ENCODE data around the gene ANXA6.

Gene ANXA6

GRCh38 chr5:151115272-151115905, 42.2 kb downstream of the ANXA6 start (continued):
- no peak for TF ChIP-seq ZNF513 (tag by site-specific recombination; IDR thresholded peaks at IDR 0.05)

GRCh38 chr5:151113651-151114050, 43.9 kb downstream of the ANXA6 start:
- CTCF ChIA-PET = interaction anchor here (1.0 to 8.9 kb wide), 7 partner anchors 9 to 125 kb away, joined by 3 to 247 read pairs (median 5); no protein-coding TSS in a partner anchor
- peaks cover 7 to 71% of the 10 kb centered on the region in 2 experiments; a peak in 2 of 3 replicates for H3K36me3 ChIP-seq (ENCODE audit: control insufficient read depth in 2 of 2, insufficient read depth in 1 of 2, low read length in 2 of 2)
- H3K4me3 ChIP-seq (ENCODE audit: low read depth, low read length) = no peak overlapping the region
- no peaks in the 10 kb centered on the region for H3K4me1 ChIP-seq (ENCODE audit: control insufficient read depth, insufficient read depth, low read length)
- POLR2A ChIA-PET = no interaction called here
- TF ChIP-seq ZBTB20 (tag by site-specific recombination; IDR thresholded peaks at IDR 0.05) (no peak), ZNF626 (tag by site-specific recombination; IDR thresholded peaks at IDR 0.05) (no peak), ZNF518A (tag by site-specific recombination; conservative IDR thresholded peaks at IDR 0.05; ENCODE audit: low read depth) (no peak), ZNF223 (tag by site-specific recombination; IDR thresholded peaks at IDR 0.05) (no peak), ZNF76 (tag by site-specific recombination; IDR thresholded peaks at IDR 0.05; ENCODE audit: borderline replicate concordance, low read depth) (no peak), ZNF548 (tag by site-specific recombination; IDR thresholded peaks at IDR 0.05) (no peak), ZXDB (tag by site-specific recombination; IDR thresholded peaks at IDR 0.05) (no peak), KLF8 (tag by site-specific recombination; IDR thresholded peaks at IDR 0.05) (no peak), KLF16 (tag by site-specific recombination; IDR thresholded peaks at IDR 0.05) (no peak), ZNF596 (tag by site-specific recombination; IDR thresholded peaks at IDR 0.05) (no peak), ZNF24 (tag by site-specific recombination; IDR thresholded peaks at IDR 0.05) (no peak), HOXA7 (CRISPR knock-in tag; IDR thresholded peaks at IDR 0.05; ENCODE audit: borderline replicate concordance) (no peak), ZNF132 (tag by site-specific recombination; IDR thresholded peaks at IDR 0.05; ENCODE audit: borderline replicate concordance) (no peak), ZNF664 (tag by site-specific recombination; IDR thresholded peaks at IDR 0.05) (no peak), RBAK (tag by site-specific recombination; IDR thresholded peaks at IDR 0.05) (no peak)
- no peaks in the 10 kb centered on the region for H3K9me3 ChIP-seq (ENCODE audit: control insufficient read depth, insufficient read depth, low read depth, low read length)
- H3K27ac ChIP-seq (ENCODE audit: extremely low read depth, low read depth, low read length) = no peak overlapping the region

GRCh38 chr5:151110992-151111391, 46.6 kb downstream of the ANXA6 start:
- POLR2A ChIA-PET = no interaction called here
- Histone ChIP-seq H3K4me1 (ENCODE audit: control insufficient read depth, insufficient read depth, low read length) (no peaks in the 10 kb centered on the region), H3K4me3 (ENCODE audit: low read depth, low read length) (no peak overlapping the region), H3K36me3 (ENCODE audit: control insufficient read depth in 2 of 2, insufficient read depth in 1 of 2, low read length in 2 of 2) (peaks cover 14 to 77% of the 10 kb centered on the region in 2 experiments; a peak in 2 of 3 replicates), H3K27ac (ENCODE audit: extremely low read depth, low read depth, low read length) (no peak overlapping the region), H3K9me3 (ENCODE audit: control insufficient read depth, insufficient read depth, low read depth, low read length) (no peaks in the 10 kb centered on the region)
- CTCF ChIA-PET = interaction anchor here (0.8 to 5.4 kb wide), 3 partner anchors 15 to 60 kb away, joined by 4 to 52 read pairs (median 10); no protein-coding TSS in a partner anchor
- TF ChIP-seq ZNF571 (tag by site-specific recombination; IDR thresholded peaks at IDR 0.05) = no peak
- no peak for TF ChIP-seq ZNF433 (tag by site-specific recombination; IDR thresholded peaks at IDR 0.05; ENCODE audit: low read depth)
- TF ChIP-seq ZNF596 (tag by site-specific recombination; IDR thresholded peaks at IDR 0.05) = no peak
- TF ChIP-seq ZNF121 (tag by site-specific recombination; IDR thresholded peaks at IDR 0.05) = no peak
- no peak for TF ChIP-seq ZNF24 (tag by site-specific recombination; IDR thresholded peaks at IDR 0.05)
- TF ChIP-seq GLI2 (tag by site-specific recombination; IDR thresholded peaks at IDR 0.05; ENCODE audit: borderline replicate concordance, low read depth) = no peak
- no peak for TF ChIP-seq PRDM10 (tag by site-specific recombination; IDR thresholded peaks at IDR 0.05)
- TF ChIP-seq ZNF211 (tag by site-specific recombination; IDR thresholded peaks at IDR 0.05; ENCODE audit: low read depth) = no peak
- no peak for TF ChIP-seq ZBTB21 (tag by site-specific recombination; IDR thresholded peaks at IDR 0.05)
- no peak for TF ChIP-seq ZNF174 (tag by site-specific recombination; IDR thresholded peaks at IDR 0.05)

Data from HEK293 (cell line).